ENCODE results near the gene LENG9.

GRCh38 chr19:54477650-54478049 lies 14.1 kb upstream of the LENG9 start:
- TF ChIP-seq ZBTB7A (tag by site-specific recombination; IDR thresholded peaks at IDR 0.05; ENCODE audit: low read depth) (no peak), ZNF768 (tag by site-specific recombination; IDR thresholded peaks at IDR 0.05) (no peak), CTCF (tag by site-specific recombination; IDR thresholded peaks at IDR 0.05) (no peak), SALL2 (tag by site-specific recombination; IDR thresholded peaks at IDR 0.05; ENCODE audit: borderline replicate concordance) (no peak), ZNF529 (tag by site-specific recombination; IDR thresholded peaks at IDR 0.05; ENCODE audit: insufficient replicate concordance) (no peak), ZNF664 (tag by site-specific recombination; IDR thresholded peaks at IDR 0.05) (no peak), ZNF707 (tag by site-specific recombination; IDR thresholded peaks at IDR 0.05) (no peak), ZNF274 (IDR thresholded peaks at IDR 0.05; ENCODE audit: low read length) (no peak), ZNF274 (tag by site-specific recombination; IDR thresholded peaks at IDR 0.05; ENCODE audit: borderline replicate concordance) (no peak), ZSCAN5A (tag by site-specific recombination; IDR thresholded peaks at IDR 0.05) (no peak), GFI1B (tag by site-specific recombination; IDR thresholded peaks at IDR 0.05) (no peak), ZBTB26 (tag by site-specific recombination; optimal IDR thresholded peaks at IDR 0.05) (no peak), ZNF394 (tag by site-specific recombination; IDR thresholded peaks at IDR 0.05; ENCODE audit: borderline replicate concordance) (no peak), HOXA7 (CRISPR knock-in tag; IDR thresholded peaks at IDR 0.05; ENCODE audit: borderline replicate concordance) (no peak)
